Stimulated activated CD4-positive, alpha-beta T cell treated with anti-CD3 and anti-CD28 coated beads, Interleukin-2, amount 100 ng/mL, for 24 hours (primary cell): Measurements from ENCODE around the gene NXPE3.
"Not testable (repeated sequence)": the region's sequence is repeated elsewhere in the genome, so short reads cannot be mapped to it uniquely, and the experiment has no call there.

Source experiments
- DNase-seq, 2 donors: peaks; one replicate each; pipeline ENCODE4 v3.0.0-alpha.2; 2020

Gene NXPE3

DNA sequence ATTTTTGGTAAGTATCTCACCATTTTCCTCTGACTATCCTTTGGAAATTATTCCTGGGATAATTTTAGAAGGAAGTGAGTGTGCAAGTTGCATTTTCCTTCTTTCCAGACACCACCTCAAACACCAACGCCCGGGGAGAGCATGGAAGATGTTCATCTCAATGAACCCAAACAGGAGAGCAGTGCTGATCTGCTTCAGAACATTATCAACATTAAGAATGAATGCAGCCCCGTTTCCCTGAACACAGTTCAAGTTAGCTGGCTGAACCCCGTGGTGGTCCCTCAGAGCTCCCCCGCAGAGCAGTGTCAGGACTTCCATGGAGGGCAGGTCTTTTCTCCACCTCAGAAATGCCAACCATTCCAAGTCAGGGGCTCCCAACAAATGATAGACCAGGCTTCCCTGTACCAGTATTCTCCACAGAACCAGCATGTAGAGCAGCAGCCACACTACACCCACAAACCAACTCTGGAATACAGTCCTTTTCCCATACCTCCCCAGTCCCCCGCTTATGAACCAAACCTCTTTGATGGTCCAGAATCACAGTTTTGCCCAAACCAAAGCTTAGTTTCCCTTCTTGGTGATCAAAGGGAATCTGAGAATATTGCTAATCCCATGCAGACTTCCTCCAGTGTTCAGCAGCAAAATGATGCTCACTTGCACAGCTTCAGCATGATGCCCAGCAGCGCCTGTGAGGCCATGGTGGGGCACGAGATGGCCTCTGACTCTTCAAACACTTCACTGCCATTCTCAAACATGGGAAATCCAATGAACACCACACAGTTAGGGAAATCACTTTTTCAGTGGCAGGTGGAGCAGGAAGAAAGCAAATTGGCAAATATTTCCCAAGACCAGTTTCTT is 74.2 kb downstream of the NXPE3 start:
- DNase-seq = no peak

DNA sequence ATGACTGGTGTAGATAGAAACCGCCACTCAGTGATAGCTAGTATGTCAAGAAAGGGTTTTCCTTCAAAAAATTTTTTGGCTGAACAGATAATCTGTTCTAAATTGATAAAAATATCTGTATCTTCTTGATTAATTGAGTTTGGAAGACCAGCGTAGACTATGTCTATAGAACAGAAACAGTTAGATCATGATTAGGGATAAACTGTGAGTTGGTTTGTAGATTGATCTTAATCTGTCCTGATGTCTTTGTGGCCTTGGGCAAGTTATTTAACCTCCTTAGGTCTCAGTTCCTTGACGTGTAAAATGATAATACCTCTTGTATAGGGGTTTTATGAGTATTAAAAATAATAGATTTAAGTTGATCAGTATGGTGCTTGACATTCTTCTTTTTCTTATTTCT is 75.0 kb downstream of the NXPE3 start:
- no peak for DNase-seq

DNA sequence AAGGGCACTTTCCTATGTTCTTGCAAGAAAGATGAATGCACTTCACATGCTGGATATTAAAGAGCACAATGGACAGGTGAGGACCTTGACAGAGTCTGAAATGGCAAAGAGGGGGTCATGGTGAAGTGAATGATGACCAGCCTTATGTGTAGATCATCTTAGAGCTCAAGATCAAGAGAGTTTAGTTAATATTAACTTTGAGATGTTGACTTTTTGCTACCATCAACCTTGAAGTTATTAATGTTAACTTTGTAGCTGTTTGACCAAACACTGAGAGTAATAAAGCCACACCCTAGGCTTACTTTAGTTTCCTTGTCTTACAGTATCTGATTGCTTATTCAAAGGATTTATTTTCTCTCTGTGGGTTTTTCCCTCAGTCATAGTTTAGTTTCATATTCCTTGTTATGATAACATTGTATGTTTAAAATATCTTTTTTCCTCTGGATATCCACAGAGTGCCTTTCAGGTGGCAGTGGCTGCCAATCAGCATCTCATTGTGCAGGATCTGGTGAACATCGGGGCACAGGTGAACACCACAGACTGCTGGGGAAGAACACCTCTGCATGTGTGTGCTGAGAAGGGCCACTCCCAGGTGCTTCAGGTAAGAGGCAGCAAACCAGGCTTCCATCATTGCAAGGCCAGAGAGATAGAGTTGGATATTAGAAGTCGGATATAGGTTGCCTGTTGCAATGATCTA is 75.7 kb downstream of the NXPE3 start:
- no peak for DNase-seq

DNA sequence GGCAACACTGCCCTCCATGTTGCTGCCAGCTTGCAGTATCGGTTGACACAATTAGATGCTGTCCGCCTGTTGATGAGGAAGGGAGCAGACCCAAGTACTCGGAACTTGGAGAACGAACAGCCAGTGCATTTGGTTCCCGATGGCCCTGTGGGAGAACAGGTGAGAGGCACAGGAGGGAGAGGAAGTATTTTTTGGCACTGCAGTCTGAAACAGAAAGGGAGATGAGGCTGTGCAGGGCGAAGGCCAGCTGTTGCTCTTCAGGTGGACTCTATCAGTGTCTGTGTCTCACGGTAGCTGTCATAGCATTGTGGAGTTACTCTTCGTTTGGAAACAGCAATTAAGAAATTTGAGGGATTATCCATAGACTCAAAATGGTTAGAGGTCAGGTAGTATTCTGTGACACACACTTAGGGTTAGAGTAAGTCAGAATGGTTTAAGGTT is 78.3 kb downstream of the NXPE3 start:
- no peak for DNase-seq

DNA sequence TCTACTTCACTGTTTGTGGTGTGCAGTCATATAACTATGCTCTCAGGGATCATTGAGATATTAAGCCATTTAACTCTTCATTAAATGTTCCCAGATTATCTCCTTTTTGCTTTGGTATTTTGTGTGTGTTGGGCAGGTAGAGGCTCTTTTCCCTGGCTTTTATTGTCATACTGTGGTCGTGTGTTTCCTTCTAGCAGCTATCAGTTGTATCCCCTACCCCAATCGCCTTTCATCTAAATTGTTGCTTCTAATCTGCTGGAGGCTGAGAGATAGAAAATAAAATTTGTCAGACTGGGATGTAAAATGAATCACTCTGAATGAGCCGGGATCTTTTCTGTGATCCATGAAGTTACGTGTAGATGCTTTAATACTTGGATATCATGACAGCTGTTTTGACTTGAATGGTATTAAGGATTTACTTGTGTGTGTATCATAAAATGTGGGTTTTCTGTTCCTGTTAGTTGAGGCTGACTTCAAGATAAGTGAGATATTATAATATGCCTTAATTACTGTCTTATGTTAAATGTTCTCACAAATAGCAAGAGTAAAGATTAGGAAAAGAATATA is 79.5 kb downstream of the NXPE3 start:
- DNase-seq = no peak

DNA sequence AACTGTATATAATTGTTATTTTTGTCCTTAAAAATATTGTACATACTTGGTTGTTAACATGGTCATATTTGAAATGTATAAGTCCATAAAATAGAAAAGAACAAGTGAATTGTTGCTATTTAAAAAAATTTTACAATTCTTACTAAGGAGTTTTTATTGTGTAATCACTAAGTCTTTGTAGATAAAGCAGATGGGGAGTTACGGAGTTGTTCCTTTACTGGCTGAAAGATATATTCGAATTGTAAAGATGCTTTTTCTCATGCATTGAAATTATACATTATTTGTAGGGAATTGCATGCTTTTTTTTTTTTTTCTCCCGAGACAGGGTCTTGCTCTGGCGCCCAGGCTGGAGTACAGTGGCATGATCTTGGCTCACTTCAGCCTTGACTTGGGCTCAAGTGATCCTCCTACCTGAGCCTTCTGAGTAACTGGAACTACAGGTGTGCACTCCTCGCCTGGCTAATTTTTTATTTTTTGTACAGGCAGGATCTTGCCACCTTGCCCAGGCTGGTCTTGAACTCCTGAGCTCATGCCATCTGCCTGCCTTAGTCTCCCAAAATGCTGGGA is 81.0 kb downstream of the NXPE3 start:
- DNase-seq = no peak

DNA sequence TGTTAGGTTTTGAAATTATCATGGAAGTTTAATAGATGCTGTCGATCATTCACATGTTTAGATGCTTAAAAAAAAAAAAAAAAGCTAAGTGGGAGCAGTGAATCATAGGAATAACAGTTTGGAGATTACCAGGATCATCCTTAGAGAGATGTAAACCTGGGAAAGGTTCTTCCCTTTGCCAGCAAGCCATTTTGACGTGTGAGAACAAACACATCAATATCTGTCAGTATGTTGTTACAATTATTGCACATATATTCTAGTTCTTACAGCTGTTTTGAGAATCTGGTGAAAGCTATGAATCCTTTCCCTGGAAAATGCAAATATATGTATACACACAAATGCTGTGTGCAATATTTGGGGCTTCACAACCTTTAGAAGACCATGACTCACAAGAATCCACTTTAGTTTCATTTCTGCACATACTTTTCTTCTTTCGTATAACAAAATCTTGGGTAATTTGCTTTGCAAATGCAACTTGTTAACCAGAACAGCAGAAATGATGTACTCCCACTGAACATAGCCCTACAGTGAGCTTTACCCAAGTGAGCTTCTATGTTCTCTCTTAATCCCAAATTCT is 82.3 kb downstream of the NXPE3 start:
- no peak for DNase-seq

DNA sequence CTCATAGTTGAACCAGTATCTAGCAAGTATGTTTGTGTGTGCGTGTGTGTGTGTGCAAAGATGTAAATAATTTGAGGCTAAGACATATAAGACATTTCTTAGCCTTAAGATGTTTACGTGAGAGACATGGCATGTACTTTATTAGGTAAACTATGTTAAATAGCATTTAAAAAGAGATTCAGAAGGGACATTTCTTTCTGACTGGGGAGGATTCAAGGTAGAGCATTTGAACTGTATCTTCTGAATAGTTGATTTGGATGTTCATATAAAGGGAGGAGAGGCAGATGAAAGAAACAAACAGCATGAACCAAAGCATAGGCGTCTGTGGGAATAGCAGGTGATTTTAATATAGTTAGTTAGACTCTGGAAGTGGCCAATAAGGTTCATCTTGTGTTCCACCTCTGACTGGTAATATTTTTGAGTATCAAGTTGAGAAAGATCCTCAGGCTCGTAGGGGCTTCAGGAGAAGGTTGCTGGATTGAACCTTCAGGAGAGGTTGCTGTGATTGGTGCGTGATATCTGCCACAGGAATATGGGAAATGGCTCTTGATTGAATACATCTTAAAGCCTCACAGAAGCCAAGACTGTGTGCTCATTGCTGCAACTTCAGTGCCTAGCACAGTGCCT is 82.9 kb downstream of the NXPE3 start:
- DNase-seq = no peak

DNA sequence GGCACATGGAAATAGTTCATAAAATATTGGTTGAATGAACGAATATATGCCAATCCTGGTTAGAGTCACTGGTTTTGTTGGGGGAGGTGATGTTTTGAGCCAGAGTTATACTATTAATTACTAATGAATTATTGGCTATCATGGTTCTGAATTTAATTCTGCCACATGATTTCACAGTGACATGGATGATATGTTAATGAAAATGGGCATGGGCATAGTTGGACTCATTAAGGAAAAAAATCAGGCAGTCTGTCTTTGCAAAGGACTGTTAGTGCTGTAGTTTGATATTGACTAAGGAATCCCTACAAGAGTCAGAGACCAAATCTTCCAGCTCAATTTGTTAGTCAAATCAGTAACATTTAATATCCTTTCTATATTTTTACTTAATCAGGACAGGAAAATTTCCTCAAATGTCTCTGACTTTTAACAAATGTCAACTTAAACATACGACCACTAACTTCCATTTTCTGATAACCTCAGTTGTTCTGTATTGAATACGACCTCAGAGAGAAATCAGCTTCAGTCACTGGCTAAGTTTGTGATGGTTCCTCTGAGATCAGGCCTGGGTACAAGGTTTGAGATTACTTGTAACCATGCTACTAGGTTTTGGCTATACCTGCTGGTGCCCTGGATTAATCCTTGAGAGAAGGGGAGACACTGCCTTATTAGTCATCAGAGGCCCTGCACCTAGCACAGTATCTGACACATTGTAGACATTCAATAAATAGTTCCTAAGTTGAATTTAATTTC is 83.6 kb downstream of the NXPE3 start:
- DNase-seq = no peak

DNA sequence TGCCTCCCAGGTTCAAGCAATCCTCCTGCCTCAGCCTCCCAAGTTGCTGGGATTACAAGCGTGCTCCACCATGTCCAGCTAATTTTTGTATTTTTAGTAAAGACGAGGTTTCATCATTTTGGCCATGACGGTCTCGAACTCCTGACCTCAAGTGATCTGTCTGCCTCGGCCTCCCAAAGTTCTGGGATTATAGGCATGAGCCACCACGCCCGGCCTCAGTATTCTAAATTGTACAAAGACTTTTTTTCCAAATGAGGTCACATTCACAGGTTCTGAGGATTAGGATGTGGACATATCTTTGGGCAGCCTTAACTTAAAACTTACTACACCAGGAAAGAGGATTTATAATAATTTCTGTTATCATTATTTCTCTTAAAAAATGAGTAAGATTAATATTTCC is 85.9 kb downstream of the NXPE3 start:
- not testable (repeated sequence) for DNase-seq

DNA sequence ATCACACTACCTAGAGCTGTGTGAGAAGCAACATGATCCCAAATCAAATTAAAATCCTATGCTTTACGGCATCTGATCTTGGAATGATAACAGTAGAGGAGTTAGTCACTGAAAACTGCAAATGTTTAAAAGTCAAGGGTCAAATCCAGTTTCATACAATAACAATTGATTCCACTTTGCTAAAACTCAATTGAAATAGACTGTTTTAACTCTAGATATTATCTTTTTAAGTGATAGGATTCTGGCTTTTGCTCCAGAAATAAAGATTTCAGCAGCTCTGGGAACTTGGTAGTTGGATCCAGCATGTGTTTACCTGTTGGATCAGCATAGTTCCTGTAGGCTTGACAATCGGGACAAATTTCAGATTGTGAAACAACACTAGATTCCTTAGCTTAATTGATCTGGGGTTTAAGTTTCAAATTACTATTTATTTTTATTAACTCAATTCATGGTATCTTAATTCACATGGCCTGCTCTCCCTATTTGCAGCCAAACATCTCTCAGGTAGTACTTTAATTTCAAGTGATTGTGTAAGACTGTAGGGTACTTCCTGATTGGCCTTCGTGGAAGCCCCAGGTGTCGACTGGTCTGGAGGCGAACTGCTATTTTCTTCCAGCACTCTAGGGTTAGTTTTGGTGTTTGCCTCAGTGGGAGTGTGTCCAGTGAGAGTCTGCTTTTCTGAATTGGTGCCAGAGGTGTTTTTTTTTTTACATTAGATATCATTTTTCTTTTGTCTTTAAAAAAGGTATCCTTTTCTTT is 86.9 kb downstream of the NXPE3 start:
- no peak for DNase-seq

DNA sequence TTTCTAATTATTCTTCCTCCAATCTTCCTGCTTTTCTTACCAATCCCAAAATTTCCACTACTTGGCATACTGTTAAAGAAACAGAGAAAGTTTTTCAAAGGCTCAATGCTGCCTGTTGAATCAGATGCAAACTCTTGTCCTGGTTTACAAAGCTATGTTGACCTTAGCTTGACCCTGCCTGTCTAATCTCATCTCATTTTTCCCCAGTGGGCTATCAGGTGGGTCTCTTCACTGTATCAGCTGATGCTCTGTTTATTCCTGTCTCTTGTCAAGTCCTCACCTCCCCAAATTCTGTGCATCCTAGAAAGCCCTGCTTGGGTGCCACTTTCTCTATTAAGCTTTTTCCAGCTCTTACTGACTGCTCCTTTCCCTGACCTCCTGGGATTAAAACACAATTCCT is 88.5 kb downstream of the NXPE3 start:
- DNase-seq = no peak

DNA sequence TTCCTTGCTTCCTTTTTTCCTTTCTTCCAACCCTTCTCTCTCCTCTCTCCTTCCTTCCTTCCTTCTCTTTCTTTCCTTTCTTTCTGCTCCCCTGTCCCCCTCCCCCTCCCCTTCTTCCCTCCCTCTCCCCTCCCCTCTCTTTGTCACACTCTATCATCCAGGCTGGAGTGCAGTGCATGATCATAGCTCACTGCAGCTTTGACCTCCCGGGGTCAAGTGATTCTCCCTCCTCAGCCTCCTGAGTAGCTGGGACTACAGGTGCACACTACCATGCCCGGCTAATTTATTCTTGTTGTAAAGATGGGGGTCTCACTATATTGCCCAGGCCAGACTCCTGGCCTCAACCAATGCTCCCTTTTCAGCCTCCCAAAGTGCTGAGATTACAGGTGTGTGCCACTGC is 89.0 kb downstream of the NXPE3 start:
- DNase-seq = no peak

DNA sequence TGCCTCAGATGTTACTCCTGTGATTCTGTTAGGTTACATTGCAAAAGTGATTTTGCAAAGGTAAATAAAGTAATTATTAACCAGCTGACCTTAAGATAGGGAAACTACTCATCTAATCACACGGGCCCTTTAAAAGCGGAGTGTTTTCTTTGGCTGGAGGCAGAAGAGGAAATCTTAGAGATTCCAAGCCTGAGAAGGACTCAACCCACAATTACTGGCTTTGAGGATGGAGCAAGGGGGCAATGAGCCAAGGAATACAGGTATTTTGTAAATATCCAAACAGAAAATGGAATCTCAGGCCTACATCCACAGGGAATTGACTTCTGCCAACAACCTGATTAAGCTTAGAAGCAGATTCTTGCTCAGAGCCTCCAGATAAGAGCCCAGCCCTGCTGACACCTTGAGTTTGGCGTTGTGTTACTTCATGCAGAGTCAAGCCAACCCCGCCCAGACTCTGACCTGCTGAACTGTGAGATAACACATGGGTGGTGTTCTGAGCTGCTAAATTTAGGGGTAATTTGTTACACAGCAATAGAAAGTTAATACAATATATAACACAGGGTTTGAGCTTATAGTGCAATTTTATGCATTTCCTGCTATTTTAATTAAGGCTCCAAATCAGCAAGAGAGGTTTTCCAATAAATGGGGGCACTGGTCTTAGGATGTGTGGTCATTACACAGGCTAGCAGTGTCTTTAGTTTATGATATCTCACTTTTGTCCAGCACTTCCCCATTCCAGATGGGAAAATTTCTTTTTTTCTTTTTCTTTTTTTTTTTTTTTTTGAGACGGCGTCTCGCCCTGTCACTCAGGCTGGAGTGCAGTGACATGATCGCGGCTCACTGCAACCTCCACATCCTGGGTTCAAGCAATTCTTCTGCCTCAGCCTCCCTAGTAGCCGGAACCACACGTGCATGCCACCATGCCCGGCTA is 89.8 kb downstream of the NXPE3 start:
- DNase-seq = no peak

DNA sequence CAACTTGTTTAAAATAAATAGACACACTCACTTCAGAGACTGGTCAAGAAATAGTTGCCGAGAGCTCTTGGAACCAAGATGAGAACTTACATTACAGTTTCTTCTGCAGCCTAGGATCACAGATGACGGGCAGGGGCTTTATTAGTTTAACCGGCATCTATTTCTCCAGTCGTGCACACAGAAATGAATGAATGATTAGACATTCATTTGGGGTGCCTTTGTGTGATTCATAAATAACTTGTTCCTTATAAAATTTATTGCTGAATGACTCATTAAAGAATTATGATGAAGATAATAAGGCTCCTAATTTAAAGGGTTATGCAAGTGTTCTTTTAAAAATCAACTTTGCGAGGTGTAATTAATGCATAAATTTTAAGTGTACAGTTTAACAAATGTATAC is 91.1 kb downstream of the NXPE3 start:
- no peak for DNase-seq

DNA sequence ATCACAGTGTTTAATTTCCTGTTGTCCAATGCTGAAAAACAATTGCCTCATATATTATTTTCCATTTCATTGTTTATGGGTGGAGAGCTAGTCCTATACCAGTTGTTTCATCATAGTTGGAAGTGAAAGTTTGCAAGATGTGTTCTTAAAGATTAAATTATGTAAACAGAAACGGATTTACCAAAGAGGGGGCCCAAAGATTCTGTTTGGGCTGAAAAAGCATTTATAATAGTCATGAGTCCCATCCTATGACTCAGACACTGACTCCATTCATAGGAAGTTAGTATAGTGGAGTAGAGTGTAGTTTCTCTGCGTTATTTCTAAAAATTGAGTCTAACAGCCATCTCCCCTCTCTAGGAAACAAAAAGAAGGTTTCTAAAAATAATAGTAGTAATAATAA is 94.6 kb downstream of the NXPE3 start:
- no peak for DNase-seq

DNA sequence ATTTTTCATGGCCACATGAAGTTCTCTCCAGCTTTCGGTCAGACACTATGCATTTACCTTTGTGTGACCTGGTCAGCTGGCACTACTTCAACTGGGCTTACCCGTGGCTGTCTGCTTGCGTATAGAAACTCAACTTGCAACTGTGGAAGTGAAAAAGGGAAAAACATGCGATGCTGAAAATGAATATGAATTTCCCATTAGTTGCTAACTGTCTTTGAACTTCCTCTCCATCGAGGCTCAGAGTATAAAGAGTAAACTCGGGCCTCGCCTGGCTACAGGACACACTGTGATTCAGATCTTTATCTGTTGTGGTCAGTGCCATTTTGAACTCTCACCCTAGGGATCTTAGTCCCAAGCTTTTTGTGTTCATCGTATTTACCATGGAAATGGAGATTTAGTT is 97.1 kb downstream of the NXPE3 start:
- no peak for DNase-seq
